BJ (cell line): ENCODE measurements around the gene AFF3. TPM values are rescaled to one million over a fixed set of nuclear protein-coding genes. Genes with fewer than 3 reads are reported as not detected.

Experiments used
- CTCF ChIA-PET: fragments of 350-600 bp; formaldehyde crosslinking; extraction: SDS; loops from one replicate; lab custom pipeline; 2021; ENCODE audit warnings: antibody characterized with exemption, inconsistent platforms; lab: Yijun Ruan, JAX
- POLR2A ChIA-PET: fragments of 300-600 bp; sonication (Branson Sonifier 250); formaldehyde crosslinking; extraction: SDS; loops from one replicate; lab custom pipeline; 2021; ENCODE audit warnings: antibody characterized with exemption; lab: Charles Lee
- DNase-seq: peaks from one replicate; pipeline ENCODE4 v3.0.0-alpha.2; 2011; ENCODE audit warnings: low read depth
- H3K27me3 ChIP-seq: 2 replicates; pipeline ENCODE4 v1.6.0; 2011; ENCODE audit warnings: low read length; ENCODE audit not compliant: control insufficient read depth, insufficient read depth
- H3K36me3 ChIP-seq: 2 replicates; pipeline ENCODE4 v1.5.1; 2011; ENCODE audit warnings: low read length; ENCODE audit not compliant: control insufficient read depth, insufficient read depth
- H3K4me3 ChIP-seq: 2 replicates; pipeline ENCODE4 v1.5.1; 2011; ENCODE audit warnings: low read depth, mild to moderate bottlenecking, control low read depth, low read length
- CTCF ChIP-seq: IDR thresholded peaks from 2 replicates; pipeline ENCODE4 v1.5.1; 2011; ENCODE audit warnings: low read depth, mild to moderate bottlenecking, control low read depth, inconsistent platforms, low read length, moderate library complexity; ENCODE audit not compliant: insufficient read depth
- polyA plus RNA-seq: library from polyadenylated mRNA; depleted of rRNA; stranded (reverse); fragments of >200 nt; gene quantifications from 2 replicates; pipeline ENCODE4 v1.2.3, GENCODE V29; 2011

The AFF3 gene
- polyA plus RNA-seq, 1 experiment: 11.5 TPM

- Histone ChIP-seq H3K4me3 (no peak overlapping the region), H3K27me3 (no peaks in the 10 kb centered on the region), H3K36me3 (no peaks in the 10 kb centered on the region)
- no peak for TF ChIP-seq CTCF
- POLR2A ChIA-PET: no interaction called here
- CTCF ChIA-PET: no interaction called here
- DNase-seq: no peak
Measured at GRCh38 chr2:100040906-100041305, 101.5 kb downstream of the AFF3 start.

GRCh38 chr2:100039291-100039980 lies 103.0 kb downstream of the AFF3 start:
- TF ChIP-seq CTCF: no peak
- ChIA-PET CTCF (no interaction called here), POLR2A (no interaction called here)
- no peaks in the 10 kb centered on the region for H3K27me3 ChIP-seq
- H3K4me3 ChIP-seq: no peak overlapping the region
- H3K36me3 ChIP-seq: no peaks in the 10 kb centered on the region
- no peak for DNase-seq

- TF ChIP-seq CTCF: no peak
- ChIA-PET CTCF (no interaction called here), POLR2A (no interaction called here)
- no peak for DNase-seq
- Histone ChIP-seq H3K4me3 (no peak overlapping the region), H3K36me3 (no peaks in the 10 kb centered on the region), H3K27me3 (no peaks in the 10 kb centered on the region)
Measured at GRCh38 chr2:100038011-100038410, 104.4 kb downstream of the AFF3 start.

GRCh38 chr2:100036793-100037192 lies 105.6 kb downstream of the AFF3 start:
- Histone ChIP-seq H3K27me3 (no peaks in the 10 kb centered on the region), H3K36me3 (no peaks in the 10 kb centered on the region), H3K4me3 (no peak overlapping the region)
- ChIA-PET POLR2A (no interaction called here), CTCF (no interaction called here)
- DNase-seq: no peak
- no peak for TF ChIP-seq CTCF

GRCh38 chr2:100036026-100036425 lies 106.4 kb downstream of the AFF3 start:
- no peaks in the 10 kb centered on the region for H3K27me3 ChIP-seq
- no peak for TF ChIP-seq CTCF
- H3K36me3 ChIP-seq: no peaks in the 10 kb centered on the region
- POLR2A ChIA-PET: no interaction called here
- no peak for DNase-seq
- no peak overlapping the region for H3K4me3 ChIP-seq
- CTCF ChIA-PET: no interaction called here
